Small intestine (tissue), 7 donors: ENCODE measurements around the gene E2F4. TPM values are rescaled to one million over a fixed set of nuclear protein-coding genes. Genes with fewer than 3 reads are reported as not detected.

Experiments
- DNase-seq, 2 donors: peaks; one replicate each; pipeline versions ENCODE4 v3.0.0 to v3.0.0-alpha.2; 2013
- FAIRE-seq: peaks from 2 replicates; lab custom pipeline; 2012; peaks lifted over from hg19 to GRCh38; lab: Jason Lieb, UNC
- H3K27ac ChIP-seq, 3 donors: one replicate each; pipeline ENCODE4 v1.5.1; 2013; ENCODE audit warnings: low read length in 2 of 3, mild to moderate bottlenecking in 2 of 3, control low read depth in 1 of 3, inconsistent platforms in 1 of 3, low read depth in 1 of 3, moderate library complexity in 1 of 3
- H3K27me3 ChIP-seq, 3 donors: one replicate each; pipeline ENCODE4 v1.6.1; 2013; ENCODE audit warnings: low read length in 3 of 3, inconsistent platforms in 1 of 3; ENCODE audit not compliant: control insufficient read depth in 3 of 3, insufficient read depth in 3 of 3
- H3K36me3 ChIP-seq, 3 donors: one replicate each; pipeline ENCODE4 v1.6.1; 2013; ENCODE audit warnings: low read length in 3 of 3, inconsistent platforms in 1 of 3, low read depth in 1 of 3, mild to moderate bottlenecking in 1 of 3, moderate library complexity in 1 of 3; ENCODE audit not compliant: control insufficient read depth in 3 of 3, insufficient read depth in 2 of 3
- H3K4me1 ChIP-seq, 3 donors: one replicate each; pipeline ENCODE4 v1.6.1; 2013; ENCODE audit warnings: low read length in 2 of 3, inconsistent platforms in 1 of 3, low read depth in 1 of 3, mild to moderate bottlenecking in 1 of 3, moderate library complexity in 1 of 3; ENCODE audit not compliant: control insufficient read depth in 3 of 3, insufficient read depth in 2 of 3
- H3K4me3 ChIP-seq, 3 donors: one replicate each; pipeline ENCODE4 v1.5.1; 2013; ENCODE audit warnings: low read length in 3 of 3, control low read depth in 1 of 3, inconsistent platforms in 1 of 3, low read depth in 1 of 3, mild to moderate bottlenecking in 1 of 3, moderate library complexity in 1 of 3
- H3K9me3 ChIP-seq, 2 donors: one replicate each; pipeline ENCODE4 v1.6.1; 2013; ENCODE audit warnings: low read depth in 1 of 2, low read length in 1 of 2; ENCODE audit not compliant: control insufficient read depth in 2 of 2, insufficient read depth in 1 of 2
- WGBS, 3 donors: extraction: QIAGEN DNeasy Blood & Tissue Kit; methylation state at CpG; one replicate each; pipeline ENCODE4 v1.1.7; 2013; 5-methylcytosine and 5-hydroxymethylcytosine counted together
- polyA plus RNA-seq, 4 donors: library from polyadenylated mRNA; stranded (reverse) in 3 of 4; unstranded in 1 of 4; fragments of 200-250 nt in 3 of 4; fragments of 120-200 nt in 1 of 4; gene quantifications; one replicate each; pipeline versions ENCODE4 v1.2.1 to v1.2.3, GENCODE V29; 2013
- donor health status: healthy with polysubstance abuse.
- donor health status: control.
- donor health status: control.
- donor health status: Bipolar disorder and iron deficiency.
- donor health status: healthy.

The E2F4 gene
- polyA plus RNA-seq, 4 donors, result 48.6 to 63.7 (median 58.3) TPM

DNA sequence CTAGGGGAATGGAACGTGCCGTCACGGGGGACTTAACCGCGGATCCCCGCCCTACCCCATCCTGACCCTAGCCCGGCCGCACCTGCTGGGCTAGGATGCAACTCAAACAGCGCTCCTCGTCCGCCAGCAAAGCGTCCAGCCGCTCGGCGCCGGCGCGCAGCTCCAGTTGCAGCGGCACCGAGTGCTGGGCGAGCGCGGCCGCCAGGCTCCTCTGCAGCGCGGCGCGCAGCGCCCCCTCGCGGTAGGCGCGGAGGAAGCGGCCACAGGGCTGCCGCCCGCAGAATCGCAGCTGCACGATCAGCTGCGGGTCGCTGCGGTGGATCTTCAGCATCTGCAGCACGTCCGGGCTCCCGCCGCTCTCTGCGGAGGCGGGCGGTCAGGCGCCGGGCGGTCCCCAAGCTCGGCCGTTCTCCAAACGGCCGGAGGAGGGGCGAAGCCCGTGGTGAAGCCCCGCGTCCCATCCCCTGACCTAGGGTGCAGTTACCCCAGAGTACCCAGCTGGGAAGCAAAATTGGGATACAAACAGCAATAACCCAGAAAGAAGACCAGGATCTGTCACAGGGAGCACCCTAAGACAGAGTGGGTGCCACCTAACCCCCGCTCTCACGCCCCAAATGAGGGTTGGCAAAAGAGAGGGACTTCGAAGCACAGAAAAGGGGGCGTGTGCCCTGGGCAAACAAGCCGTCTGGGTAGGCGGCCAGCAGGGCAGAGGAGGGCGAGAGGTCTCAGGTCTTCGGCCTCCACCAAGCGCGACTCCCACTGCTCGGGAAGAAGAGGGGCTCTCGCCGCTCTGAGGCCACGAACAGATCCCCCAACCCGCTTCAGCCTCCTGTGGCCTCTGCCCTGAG is 36.4 kb upstream of the E2F4 start:
- Histone ChIP-seq H3K4me3 (peak overlapping the region in 1 of 3 donors; percentile 4), H3K36me3 (peaks cover 0 to 3% (median 0%) of the 10 kb centered on the region in 3 donors), H3K27ac (no peak overlapping the region), H3K4me1 (peaks cover 0 to 41% (median 3%) of the 10 kb centered on the region in 3 donors), H3K9me3 (no peaks in the 10 kb centered on the region), H3K27me3 (peaks cover 0 to 70% (median 0%) of the 10 kb centered on the region in 3 donors)
- 10 to 12% (median 11%) methylated on average over 54 to 74 of the region's 74 CpGs for WGBS, 3 donors
- peak; percentile 63 to 89 for DNase-seq
- no peak for FAIRE-seq

DNA sequence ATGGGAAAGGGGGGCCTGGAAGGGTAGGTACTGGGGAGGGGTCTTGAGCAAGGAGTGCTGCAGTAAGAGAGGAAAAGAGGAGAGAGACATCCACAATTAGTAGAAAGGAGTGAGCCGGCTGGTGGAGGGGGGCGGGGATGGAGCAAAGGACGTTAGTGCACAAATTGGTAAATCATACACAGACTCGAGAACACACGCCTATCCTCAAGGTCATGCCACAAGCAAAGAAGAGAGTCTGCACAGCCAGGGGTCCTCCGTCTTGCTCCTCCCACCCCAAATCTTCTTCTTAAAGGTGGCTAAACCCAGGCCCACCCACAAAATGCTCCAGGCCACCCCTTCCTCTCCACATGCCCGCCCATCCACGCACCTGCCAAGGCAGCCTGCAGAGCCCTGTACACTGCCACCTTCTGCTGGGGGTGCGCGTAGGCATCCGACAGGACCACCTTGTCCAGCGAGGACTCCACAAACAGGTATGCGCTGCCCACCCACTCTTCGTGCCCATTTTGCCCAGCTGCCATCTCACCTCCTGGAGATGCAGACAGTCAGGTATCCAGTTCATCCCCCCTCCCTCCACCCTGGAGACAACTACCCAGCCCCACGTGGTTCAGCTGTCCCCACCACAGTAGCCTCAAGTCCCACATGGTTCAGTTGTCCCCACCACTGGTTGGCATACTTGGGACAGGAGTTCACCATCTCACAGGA is 35.7 kb upstream of the E2F4 start:
- Histone ChIP-seq H3K4me1 (peaks cover 0 to 37% (median 3%) of the 10 kb centered on the region in 3 donors), H3K27me3 (peaks cover 0 to 66% (median 0%) of the 10 kb centered on the region in 3 donors), H3K27ac (no peak overlapping the region), H3K4me3 (no peak overlapping the region), H3K9me3 (no peaks in the 10 kb centered on the region), H3K36me3 (peaks cover 0 to 3% (median 0%) of the 10 kb centered on the region in 3 donors)
- FAIRE-seq, result no peak
- peak; percentile 41 to 50 for DNase-seq
- 30 to 63% (median 55%) methylated on average over 11 to 15 of the region's 15 CpGs for WGBS, 3 donors

DNA sequence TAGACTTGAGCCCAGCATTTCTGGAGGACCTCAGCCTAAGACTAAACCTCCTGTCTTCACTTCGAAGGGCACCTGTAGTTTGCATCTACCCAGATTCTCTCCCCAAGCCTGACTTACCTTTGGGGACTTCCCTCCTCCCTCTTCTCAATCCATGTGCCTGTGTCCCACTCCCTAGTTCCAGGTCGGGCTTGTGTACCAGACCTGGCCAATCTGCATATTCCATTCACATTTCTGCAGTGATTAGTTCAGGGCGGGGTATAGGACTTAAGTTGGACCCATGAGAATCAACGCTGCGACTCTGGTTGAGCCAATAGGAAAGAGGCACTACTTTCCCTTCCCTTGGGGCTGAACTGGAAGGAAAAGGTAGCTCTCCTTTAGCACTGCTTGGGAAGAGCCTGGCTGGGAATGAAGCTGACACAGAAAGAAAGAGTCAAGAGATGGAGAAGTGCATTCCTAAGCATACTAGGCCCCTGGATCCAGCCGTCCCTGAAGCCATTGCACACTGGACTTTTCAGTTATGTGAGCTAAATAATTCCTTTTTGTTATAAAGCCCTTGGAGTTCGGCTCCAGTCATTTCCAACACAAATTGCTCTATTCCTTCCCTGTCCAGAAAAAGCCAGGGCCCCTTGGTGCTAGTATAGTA is 34.7 kb upstream of the E2F4 start:
- peaks cover 0 to 68% (median 0%) of the 10 kb centered on the region in 3 donors for H3K27me3 ChIP-seq
- 71 to 73% (median 73%) methylated on average over 7 of the region's 7 CpGs for WGBS, 3 donors
- FAIRE-seq, result no peak

DNA sequence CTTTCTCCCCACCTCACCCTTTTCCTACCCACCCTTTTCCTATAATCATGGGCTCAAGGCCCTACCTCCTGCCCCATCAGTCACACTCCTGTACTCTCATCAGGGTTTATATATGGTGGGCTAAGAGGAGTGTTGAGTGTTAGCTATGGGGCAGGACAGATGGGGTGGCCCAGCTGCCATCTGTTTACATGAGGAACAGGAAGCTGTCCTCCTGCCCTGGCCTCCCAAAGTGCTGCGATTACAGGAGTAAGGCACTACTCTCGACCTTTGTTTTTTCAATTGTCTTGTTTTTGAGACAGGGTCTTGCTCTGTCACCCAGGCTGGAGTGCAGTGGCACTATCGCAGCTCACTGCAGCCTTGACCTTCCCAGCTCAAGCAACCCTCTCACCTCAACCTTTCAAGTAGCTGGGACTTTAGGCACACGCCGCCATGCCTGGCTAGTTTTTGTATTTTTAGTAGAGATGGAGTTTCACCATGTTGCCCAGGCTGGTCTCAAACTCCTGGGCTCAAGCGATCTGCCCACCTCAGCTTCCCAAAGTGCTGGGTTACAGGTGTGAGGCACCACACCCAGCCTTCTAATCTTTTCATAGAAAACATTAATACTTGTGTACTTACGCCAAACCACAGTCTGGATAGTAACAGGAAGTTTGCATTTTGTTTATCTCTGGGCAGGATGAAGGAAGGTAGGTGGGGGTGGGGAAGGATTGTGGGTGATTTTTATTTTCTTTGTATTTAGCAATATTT is 33.9 kb upstream of the E2F4 start:
- DNase-seq, result peak in 1 of 2 donors; percentile 37
- FAIRE-seq, result no peak

More for the DNA sequence above, 34.7 kb upstream of the E2F4 start:
- Histone ChIP-seq H3K4me1 (peaks cover 0 to 37% (median 3%) of the 10 kb centered on the region in 3 donors), H3K27ac (peak overlapping the region in 1 of 3 donors; percentile 55), H3K4me3 (no peak overlapping the region), H3K9me3 (no peaks in the 10 kb centered on the region), H3K36me3 (peaks cover 0 to 3% (median 0%) of the 10 kb centered on the region in 3 donors)
- DNase-seq, result no peak

DNA sequence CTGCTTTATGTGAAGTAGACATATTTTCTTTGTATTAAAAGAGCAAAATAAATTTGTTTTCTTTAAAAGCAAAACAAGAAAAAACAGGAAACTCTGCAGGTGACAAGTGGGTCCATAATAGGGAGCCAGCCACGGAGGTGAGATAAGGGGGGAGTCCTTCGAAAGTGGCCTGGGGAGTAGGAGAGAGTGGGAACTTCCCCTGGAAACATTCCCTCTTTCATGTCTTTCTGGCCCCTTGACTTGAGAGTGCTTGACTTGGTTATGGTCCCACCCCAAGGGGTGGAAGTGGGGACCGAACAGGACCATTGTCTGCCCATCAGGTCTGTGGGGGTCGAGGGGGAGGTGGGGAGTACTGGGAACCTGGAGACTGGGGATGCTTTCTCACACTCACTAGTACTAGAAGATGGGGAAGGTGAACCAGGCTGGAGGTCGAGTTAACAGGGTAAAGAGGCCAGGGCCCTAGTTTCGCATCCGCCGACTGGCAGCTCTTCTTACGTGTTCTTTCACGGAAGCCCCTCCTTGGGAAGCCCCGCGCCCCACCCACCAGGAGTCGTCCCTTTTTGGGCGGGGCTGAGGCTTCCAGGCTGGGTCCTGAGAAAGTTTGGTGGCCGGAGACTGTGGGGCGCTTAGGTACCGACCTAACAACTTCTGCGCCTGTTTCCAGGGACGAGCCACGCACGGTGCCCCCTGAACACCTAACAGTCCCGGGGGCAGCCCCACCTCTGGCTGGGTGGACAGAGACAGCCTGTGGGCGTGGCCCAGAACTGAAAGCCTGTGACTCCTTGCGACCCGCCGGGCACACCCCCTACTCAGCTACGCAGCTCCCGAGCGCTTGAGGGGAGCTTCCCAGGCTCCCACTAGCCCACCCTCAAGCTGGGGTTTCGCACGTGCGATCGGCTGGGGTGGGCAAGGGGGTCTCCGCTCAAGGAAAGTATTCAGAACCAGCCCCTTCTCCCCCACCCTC is 33.0 kb upstream of the E2F4 start:
- Histone ChIP-seq H3K9me3 (no peaks in the 10 kb centered on the region), H3K4me1 (peaks cover 4 to 46% (median 10%) of the 10 kb centered on the region in 3 donors), H3K36me3 (peaks cover 0 to 3% (median 0%) of the 10 kb centered on the region in 3 donors), H3K4me3 (peak overlapping the region; percentile 88 to 94 (median 92)), H3K27ac (peak overlapping the region; percentile 30 to 96 (median 81)), H3K27me3 (peaks cover 0 to 72% (median 0%) of the 10 kb centered on the region in 3 donors)
- WGBS, 3 donors, result 2 to 5% (median 3%) methylated on average over 30 to 34 of the region's 34 CpGs
- FAIRE-seq (no peak), DNase-seq (peak; percentile 54 to 61)

More for the DNA sequence above, 33.9 kb upstream of the E2F4 start:
- H3K27ac ChIP-seq, result peak overlapping the region in 1 of 3 donors; percentile 55
- H3K9me3 ChIP-seq, result no peaks in the 10 kb centered on the region
- peaks cover 0 to 3% (median 0%) of the 10 kb centered on the region in 3 donors for H3K36me3 ChIP-seq
- H3K4me3 ChIP-seq, result no peak overlapping the region
- H3K27me3 ChIP-seq, result peaks cover 0 to 71% (median 0%) of the 10 kb centered on the region in 3 donors
- H3K4me1 ChIP-seq, result peaks cover 4 to 42% (median 6%) of the 10 kb centered on the region in 3 donors
- WGBS, 3 donors, result 61 to 64% (median 62%) methylated on average over 7 of the region's 7 CpGs

DNA sequence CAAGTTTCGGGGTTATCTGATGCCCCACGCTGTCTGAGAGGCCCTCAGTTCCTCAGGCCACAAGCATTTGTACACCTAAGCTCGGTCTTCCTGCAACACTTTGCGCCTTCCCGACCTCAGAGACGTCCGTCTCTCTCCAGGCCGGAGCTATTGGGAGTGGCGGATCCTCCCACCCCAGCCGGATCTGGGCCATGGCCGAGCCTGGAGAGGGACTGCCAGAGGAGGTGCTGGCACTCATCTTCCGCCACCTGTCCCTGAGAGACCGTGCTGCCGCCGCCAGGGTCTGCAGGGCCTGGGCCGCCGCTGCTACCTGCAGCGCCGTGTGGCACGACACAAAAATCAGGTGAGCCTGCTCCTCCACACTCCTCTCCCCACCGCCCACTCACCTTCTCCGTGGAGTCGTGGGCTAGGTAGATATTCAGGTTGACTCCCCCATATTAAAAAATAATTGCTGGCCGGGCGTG is 30.3 kb upstream of the E2F4 start:
- Histone ChIP-seq H3K4me3 (no peak overlapping the region), H3K27ac (no peak overlapping the region), H3K9me3 (no peaks in the 10 kb centered on the region), H3K27me3 (peaks cover 10 to 71% (median 13%) of the 10 kb centered on the region in 3 donors), H3K36me3 (no peaks in the 10 kb centered on the region), H3K4me1 (peaks cover 4 to 52% (median 24%) of the 10 kb centered on the region in 3 donors)
- 53 to 74% (median 71%) methylated on average over 24 to 25 of the region's 25 CpGs for WGBS, 3 donors
- FAIRE-seq, result no peak
- no peak for DNase-seq
